Prostate gland (tissue), 2 donors: ENCODE results near the gene MECP2.

Experiments used
- CTCF ChIP-seq, 4 experiments: fragments of 200-600 bp in 2 of 4; fragments of 450-650 bp in 2 of 4; sonication (generic) in 2 of 4; IDR thresholded peaks; 1 replicate in 3 of 4; 2 replicates in 1 of 4; pipeline ENCODE4 v1.5.1; 2016 to 2019; ENCODE audit warnings: antibody characterized with exemption in 4 of 4, mild to moderate bottlenecking in 2 of 4, moderate library complexity in 2 of 4
- POLR2A ChIP-seq: fragments of 450-650 bp; IDR thresholded peaks from one replicate; pipeline ENCODE4 v1.6.1; 2016; ENCODE audit warnings: antibody characterized with exemption, mild to moderate bottlenecking

DNA sequence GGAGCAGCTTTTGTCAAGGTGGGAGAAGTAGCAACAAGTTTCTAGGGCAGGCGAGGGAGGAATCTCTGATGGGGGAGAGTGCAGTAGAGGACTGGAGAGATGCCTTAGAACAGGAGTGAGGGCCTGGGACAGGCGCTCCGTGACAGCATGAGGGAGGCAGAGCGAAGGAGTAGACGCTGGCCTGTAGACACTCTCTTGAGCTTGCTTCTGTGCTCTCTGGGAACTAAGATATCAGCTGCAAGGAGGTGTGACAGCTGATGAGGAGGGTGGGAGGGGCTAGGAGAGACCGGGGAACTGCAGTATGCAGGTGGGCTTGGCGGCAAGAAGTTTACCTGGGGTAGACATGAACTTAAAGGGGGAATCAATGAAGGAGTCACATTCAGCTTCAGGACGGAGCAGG, 35.7 kb downstream of the MECP2 start:
- no peak for TF ChIP-seq CTCF (IDR thresholded peaks at IDR 0.05)
- TF ChIP-seq POLR2A, result no peak
